HEK293T (cell line): Measurements from ENCODE around the gene DNAJB4.

Experiments
- ARNT ChIP-seq: fragments of 450-650 bp; IDR thresholded peaks from 2 replicates; pipeline ENCODE4 v1.6.1; 2017; ENCODE audit warnings: mild to moderate bottlenecking
- BHLHE40 ChIP-seq: fragments of 450-650 bp; IDR thresholded peaks from 2 replicates; pipeline ENCODE4 v1.6.1; 2016; ENCODE audit warnings: mild to moderate bottlenecking, moderate library complexity, borderline replicate concordance
- FOXK2 ChIP-seq: fragments of 450-650 bp; IDR thresholded peaks from 2 replicates; pipeline ENCODE4 v1.6.1; 2016; ENCODE audit warnings: mild to moderate bottlenecking
- LEF1 ChIP-seq: fragments of 450-650 bp; IDR thresholded peaks from 2 replicates; pipeline ENCODE4 v1.6.1; 2017; ENCODE audit warnings: mild to moderate bottlenecking, borderline replicate concordance
- TARDBP ChIP-seq: fragments of 450-650 bp; IDR thresholded peaks from 2 replicates; pipeline ENCODE4 v1.6.1; 2016
- ZNF384 ChIP-seq: fragments of 450-650 bp; IDR thresholded peaks from 2 replicates; pipeline ENCODE4 v1.6.1; 2016

- no peak for TF ChIP-seq ZNF384
- TF ChIP-seq FOXK2: no peak
- no peak for TF ChIP-seq ARNT
- TF ChIP-seq TARDBP: no peak
- no peak for TF ChIP-seq LEF1
- no peak for TF ChIP-seq BHLHE40
Measured at GRCh38 chr1:78053498-78053897, 48.8 kb downstream of the DNAJB4 start.
